Cerebellar nuclear complex (tissue), 1 donor: Measurements from ENCODE around the gene DDX41.
"Not testable (repeated sequence)": the region's sequence is repeated elsewhere in the genome, so short reads cannot be mapped to it uniquely, and the experiment has no call there.

Source experiments
- DNase-seq, 2 experiments: peaks; one replicate each; lab custom pipeline; 2025; lab: John Stamatoyannopoulos, UW

Gene DDX41

DNA sequence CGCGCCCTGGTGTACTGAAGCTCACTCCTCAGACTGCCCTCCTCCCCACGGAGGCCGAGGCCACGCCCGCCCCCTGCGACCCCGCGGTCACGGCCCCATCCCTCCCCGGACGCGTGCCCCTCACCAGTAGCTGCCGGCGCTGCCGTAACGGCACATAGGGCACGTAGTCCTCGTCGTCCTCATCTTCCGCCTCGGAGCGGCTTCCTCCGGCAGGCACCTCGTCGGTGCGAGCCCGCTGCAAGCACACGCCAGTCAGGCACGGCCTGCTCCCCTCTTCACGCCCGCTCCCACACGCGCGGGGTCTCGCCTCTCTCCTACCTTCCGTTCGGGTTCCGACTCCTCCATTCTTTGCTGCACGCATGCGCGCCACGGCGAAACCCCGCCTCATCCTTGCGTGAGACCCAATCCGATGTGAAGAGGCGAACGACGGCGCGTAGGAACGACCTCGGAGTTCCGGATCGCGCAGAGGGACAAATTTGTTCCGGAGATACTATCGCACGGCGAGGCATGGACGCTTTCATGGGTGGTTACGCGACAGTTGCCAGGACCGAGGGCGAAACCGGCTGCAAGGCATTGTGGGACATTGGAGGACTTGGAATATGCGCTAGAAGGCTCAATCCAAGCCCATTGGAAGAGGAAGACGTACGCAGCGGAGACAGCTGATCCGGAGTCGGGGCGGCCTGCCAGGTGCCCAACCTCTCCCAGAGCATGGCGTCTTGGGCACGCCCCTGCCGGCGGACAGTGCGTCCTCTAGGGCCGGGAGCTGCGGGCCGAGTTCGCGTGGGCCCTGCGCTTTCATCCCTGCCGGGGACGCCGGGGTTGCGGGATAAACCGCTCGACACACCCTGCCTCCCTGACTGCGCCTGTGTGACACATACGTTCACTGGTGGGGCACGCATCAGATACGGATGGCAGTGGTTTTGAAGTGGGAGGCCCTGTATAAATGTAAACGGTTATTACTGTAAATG lies at the start of gene DDX41:
Gene DDX41, minus strand, starts transcription at position 361 of the 968 bp plus-strand sequence. Its CDS starts 16 bp downstream, at position 345.
- DNase-seq: peak; percentile 91 to 96

DNA sequence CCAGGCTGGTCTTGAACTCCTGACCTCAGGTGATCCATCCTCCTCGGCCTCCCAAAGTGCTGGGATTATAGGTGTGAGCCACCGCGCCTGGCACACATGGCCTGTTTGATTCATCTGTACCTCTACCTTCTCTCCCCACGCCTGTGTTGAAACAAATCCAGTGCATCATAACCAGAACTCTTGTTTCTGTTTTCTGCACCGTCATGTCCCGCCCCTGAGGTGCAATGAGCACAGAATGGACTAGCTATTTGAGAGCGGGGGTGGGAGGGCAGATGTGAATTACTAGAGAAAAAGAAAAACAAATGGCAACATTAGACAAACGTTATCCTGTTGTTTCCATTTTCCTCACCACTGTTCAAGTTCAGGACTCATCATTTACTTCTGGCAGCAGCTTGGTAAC lies 48.3 kb upstream of the DDX41 start:
- no peak for DNase-seq

DNA sequence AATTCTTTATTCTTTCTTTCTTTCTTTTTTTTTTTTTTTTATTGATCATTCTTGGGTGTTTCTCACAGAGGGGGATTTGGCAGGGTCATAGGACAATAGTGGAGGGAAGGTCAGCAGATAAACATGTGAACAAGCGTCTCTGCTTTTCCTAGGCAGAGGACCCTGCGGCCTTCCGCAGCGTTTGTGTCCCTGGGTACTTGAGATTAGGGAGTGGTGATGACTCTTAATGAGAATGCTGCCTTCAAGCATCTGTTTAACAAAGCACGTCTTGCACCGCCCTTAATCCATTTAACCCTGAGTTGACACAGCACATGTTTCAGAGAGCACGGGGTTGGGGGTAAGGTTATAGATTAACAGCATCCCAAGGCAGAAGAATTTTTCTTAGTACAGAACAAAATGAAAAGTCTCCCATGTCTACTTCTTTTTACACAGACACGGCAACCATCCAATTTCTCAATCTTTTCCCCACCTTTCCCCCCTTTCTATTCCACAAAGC lies 42.7 kb upstream of the DDX41 start:
- DNase-seq: not testable (repeated sequence)

DNA sequence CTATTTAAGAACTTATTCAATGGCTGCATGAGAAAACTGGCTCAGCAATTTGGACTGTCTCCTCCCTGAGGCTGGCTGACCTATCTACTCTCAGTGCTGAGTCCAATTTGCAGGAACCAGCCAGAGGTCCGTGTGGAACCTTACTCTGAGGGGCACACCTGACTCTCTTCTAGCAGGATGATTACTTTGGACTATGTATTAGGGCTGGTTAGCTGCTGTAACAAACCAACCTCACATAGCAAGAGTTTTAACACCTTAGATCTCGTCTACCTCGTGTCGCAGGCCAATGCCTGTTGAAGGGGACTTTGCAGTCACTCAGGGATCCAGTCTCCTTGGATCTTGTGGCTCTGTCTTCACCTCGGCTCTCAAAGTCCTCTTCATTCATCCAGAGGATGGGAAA lies 41.0 kb upstream of the DDX41 start:
- DNase-seq: no peak

DNA sequence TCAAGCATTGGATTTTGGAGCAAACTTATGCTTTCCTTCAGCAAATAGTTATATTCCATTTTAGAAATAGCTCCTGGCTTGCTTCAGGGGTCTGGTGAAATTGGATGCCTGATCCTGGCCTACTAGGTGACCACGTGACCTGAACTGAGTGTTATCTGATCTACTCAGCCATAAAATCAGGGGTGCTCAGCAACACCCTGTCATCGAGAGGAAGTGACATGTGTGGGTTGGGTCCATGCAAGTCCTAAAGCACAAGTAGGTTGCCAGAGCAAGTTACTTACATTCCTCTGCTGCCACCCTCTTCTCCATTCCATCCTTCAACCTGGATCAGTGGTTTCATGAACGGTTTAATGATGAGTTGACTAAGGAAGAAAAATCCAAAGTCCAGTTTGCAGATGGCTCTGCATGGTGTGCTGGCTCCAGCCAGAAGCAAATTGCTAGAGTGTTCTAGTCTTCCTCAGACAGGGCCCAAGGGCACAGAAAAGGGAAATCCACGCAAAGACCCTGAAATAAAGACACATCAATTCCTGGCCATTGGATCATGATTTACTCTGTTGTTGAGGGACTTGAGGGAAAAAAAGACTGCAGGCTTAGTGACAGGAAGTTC lies 40.4 kb upstream of the DDX41 start:
- DNase-seq: no peak

DNA sequence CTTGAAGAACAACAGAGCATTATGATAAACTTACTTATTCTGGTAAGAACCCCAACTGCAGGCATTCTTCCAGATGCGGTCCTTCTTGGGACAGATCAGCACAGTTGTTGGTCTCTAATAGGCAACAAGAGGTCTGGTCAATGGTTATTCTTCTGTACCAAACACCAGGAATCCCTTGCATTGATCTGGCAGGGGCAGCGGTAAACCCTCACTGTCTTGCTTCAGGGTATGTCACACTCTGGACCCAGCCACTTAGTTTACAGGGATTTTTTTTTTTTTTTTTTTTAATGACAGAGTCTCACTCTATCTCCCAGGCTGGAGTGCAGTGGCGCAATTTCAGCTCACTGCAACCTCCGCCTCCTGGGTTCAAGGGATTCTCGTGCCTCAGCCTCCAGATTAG lies 38.9 kb upstream of the DDX41 start:
- no peak for DNase-seq

DNA sequence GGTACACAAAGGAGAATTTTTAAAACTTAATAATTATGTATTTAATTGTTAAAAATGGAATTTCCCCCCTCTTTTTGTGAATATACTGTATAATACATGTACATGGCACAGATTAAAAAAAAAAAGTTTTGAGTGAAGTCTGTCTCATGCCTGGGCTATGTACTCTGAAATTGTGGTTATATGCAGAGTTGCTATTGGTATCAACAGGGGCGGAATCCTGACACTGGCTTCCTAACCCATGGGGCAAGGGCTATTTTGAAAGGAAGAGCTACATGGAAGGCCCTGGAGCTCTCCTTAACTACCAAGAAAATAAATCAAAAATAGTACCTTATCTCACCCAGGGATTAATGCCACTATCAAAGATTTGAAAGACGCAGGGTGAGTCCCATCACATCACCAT lies 38.5 kb upstream of the DDX41 start:
- no peak for DNase-seq

DNA sequence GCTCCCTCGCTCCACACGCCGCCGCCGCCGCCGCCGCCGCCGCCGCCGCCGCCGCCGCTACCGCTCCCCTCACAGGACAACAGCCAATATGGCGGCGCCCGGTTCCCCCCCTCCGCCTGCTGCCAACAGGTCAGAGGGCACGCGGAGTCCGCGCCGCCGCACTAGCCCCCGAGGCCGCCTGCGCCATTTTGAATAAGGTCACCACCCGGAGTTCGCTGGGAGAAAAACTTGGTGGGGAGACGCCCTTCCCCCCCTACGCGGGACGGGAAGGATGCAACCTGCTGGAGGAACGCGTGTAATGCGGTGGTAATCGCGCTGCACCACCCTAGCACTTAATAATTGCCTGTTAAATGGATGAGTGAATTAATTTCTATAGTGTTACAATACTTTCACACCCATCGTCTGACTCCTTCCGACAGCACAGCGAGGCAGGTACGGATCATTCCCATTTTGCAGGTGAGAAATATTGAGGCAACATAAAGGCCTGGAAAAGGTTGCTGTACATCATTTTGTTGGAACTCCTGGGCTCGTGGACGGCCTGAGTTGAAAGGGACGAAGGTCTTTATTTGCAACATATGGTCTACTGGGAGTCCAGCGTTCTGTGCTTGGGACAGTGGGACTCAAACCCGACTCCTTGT lies 37.8 kb upstream of the DDX41 start, which contains the start of gene FAM193B:
Gene FAM193B, minus strand, starts transcription at position 90 of the 638 bp plus-strand sequence. CDS start 105 bp downstream, outside the sequence.
- peak; percentile 5 to 70 for DNase-seq

DNA sequence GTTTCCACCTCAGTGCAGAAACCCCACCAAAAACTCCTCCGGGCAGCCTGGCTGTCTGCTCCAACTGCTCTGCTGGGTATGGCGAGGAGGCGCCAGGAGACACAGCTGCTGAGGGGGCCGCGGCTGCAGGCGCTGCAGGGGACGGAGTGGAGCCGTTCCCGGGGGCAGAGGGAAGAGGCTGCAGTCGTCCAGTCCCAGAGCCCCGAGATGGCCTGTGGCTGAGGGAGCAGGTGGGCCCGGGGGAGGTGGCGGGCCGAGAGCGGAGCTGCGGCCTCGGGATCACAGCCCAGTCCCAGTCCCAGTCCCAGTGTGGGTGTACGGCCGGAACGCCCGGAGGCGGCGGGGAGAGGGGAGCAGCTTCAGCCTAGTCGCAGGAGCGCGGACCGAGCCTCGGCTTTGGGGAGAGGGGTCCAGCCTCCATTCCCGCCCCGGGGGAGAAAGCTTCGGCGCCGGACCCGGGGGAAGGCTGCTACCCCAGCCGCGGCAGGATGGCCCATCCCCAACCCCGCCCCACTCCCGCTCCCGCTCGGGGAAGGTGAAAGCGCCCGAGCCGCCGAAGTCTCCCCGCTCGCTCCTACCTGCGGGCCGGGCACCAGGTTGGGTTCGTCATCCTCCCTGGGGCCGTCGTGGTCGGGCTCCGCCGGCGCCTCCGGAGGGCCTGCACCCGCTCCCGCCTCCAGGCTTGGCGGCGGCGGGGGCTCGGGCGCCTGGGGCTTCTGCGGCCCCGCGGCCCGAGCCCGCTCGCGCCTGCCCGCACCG lies 37.1 kb upstream of the DDX41 start:
- no peak for DNase-seq

DNA sequence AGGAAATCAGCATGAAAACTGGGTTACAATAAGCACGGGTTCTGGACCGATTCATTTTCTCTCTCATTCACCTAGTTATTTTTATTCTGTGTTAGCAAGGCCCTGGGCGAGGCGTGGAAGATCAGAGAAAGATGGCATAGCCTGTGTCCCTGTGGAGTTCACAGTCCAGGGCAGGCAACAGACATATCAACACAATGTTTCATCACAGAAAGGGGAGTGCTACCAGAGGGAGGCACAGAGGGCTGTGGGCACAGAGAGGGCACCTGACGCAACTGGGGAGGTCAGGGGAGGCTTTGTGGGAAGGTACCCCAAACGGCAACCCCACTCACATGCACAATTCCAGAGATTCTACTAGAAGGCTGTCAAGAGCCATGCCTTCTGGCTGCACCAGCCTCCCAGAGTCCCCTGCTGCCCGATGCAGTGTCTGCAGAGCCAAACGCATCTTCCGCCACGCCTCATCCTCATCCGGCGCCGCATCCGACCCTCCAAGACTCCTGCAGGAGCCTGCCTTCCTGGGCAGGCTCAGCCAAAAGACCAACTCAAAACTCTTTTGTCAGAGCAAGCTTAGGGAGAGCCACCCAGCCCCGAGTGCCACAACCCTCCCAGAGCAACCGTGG lies 36.2 kb upstream of the DDX41 start:
- no peak for DNase-seq

DNA sequence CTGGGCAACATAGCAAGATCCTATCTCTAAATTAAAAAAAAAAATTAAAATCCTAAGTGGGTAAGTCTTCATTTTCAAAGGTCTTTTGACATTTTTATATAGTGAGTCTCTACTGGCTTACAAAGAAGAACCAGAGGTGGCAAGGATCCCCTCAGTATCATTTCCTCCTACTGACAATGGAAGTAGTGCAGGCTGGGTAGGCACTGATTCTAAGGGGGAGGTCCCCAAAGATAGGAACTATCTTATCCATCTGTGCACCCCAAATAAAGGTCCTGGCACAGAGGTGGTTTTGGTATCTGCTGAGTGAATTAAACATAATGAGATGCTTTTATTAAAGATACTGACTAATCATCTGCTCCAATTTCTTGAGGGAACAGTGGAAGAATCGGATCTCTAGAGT lies 33.4 kb upstream of the DDX41 start:
- no peak for DNase-seq

DNA sequence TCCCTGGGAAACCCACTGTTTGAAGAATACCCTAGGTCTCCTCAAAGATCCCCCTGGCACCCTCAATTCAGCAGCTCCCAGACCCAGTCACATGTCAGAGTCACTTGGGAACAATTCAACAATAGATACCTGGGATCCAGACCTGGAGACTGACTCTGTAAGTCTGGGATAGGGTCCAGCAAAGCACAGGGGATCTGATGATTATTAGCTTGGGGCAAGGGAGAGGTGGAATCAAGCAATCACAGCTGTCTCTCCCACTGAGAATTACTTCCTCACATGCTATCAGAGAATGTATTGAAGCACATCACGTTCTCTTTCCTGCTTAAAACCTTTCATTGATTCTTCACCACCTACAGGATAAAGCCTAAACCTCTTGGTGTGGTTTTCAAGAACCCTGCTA lies 31.7 kb upstream of the DDX41 start:
- no peak for DNase-seq

DNA sequence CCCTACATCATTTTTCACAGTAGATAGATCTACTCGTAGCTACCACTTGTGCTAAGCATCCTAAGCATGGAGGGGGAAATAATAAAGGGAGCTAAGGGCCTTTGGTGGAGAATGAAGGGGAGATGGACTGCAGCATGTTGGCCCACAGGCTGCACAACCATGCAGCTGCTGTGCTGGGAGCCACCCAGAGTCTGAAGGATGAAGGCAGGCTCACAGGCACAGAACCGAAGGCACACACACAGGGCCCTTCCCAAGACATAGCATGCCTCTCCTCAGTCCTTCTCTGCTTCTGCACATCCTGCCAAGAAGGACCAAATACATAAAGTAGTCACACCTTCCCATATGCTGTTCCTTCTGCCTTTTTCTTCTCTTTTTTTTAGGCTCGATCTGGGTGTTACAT lies 31.0 kb upstream of the DDX41 start:
- no peak for DNase-seq

DNA sequence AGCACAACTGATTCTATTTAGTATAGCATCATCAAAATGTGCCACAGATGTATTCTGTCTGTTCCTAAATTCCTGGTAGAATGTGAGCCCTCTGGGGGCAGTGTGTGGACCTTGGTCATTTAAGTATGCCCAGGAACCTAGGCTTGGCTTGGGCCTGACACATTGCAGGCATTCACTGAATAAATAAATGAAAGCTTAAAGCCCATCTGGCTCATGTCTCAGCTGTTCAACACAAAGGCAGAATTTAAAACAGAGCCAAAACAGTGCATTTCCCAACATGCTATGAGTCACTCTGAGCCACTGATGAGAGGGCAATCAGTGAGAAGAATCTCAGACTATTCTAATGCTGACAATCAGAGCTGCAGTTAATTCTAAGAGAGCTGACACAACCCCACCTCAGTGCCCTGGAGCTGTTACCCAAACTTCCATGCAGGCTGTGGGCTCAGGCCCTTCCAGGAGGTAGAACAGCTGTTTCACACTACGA lies 29.5 kb upstream of the DDX41 start:
- no peak for DNase-seq

DNA sequence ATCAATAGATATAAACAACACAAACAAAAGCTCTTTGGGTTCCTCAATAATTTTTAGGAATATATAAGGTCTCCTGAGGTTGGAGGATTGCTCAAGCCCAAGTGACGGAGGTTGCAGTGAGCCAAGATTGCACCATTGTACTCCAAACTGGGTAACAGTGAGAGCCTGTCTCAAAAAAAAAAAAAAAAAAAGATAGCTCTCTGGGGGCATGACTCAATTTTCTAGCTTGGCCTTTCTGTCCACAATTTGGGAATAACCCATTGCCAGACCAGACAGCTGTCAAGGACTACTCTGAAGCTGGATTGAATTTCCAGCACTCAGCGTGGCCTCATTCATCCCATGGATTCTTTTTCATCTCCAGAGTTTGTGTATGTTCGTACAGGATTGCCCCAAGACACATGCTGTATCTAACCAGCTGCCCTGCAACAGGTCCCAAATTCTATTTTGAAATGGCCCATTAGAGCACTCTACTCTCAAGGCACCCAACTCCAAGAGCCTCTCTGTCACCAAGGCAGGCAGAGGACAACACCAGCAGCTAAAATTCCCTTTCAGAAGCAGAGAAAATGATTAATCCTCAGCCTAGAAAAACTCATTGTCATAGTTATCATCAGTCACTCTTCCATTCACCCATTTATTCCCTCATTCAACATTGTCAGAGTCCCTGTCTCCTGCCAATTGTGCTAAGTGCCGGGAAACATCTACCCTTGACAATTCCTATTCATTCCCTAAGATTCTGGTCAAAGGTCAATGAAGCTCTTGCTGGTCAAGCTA lies 28.9 kb upstream of the DDX41 start:
- DNase-seq: no peak

DNA sequence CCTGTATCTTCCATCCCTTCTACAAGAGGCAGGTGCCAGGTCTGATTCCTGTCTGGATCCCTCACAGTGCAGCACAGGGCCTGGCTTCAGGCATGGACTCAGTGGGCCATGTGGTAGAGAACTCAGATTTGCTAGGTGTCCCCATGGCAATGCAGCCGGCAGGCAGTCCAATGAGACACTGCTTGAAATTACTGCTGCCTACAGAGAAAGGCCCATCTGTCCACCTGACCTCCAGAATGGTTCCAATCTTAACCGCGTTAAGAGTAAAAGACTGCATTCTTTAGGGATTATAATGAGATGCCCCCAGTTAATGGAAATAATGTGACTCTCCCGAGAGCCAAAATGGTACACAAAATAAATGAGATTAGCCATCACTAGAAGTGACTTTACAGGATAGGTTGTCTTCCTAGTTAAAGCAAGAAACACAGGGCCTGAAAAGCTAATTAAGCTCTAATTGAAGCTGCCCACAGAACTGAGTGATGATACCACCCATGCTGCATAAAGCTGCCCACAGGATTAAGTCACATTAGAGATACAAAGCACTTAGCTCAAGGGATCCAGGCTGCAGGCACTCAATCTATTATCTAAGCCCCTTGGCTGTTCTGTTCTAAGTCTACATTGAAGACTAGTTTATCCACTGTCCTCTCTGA lies 26.2 kb upstream of the DDX41 start:
- DNase-seq: no peak

DNA sequence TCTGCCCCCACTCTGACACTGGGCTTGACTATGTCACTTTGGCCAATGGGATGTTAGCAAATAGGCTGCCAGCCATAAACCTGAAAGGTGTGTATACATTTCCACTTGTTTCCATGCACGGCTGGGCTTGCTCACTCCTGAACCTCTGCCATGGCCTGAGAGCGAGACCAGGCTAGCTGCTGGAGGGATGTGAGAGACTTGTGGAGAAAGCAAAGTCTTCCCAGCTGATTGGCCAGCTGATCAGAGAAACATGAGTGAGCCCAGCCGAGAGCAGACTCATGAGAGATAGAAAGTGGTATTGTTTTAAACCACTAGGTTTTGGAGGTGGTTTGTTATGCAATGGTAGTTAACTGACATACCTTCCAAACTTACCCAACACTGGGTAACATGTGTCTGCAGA lies 23.7 kb upstream of the DDX41 start:
- no peak for DNase-seq

DNA sequence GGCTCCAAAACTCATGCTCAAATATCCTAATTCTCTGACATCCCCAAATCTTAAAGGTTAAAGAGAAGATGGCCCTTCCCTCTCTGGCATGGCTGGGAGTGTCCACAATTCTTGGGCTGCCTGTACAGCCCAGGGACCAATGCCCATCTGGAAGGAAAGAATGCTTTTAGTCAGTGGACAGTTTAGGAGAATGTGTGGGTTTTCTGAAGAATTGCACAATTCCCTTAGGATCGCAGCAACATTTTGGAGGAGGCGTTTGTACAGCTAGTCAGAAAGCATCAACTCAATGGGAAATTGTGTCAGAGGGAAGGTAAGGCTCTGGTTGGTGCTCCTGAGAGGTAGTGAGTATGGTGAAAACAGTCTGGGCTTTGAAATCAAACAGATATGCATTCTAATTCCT lies 22.6 kb upstream of the DDX41 start:
- DNase-seq: no peak

DNA sequence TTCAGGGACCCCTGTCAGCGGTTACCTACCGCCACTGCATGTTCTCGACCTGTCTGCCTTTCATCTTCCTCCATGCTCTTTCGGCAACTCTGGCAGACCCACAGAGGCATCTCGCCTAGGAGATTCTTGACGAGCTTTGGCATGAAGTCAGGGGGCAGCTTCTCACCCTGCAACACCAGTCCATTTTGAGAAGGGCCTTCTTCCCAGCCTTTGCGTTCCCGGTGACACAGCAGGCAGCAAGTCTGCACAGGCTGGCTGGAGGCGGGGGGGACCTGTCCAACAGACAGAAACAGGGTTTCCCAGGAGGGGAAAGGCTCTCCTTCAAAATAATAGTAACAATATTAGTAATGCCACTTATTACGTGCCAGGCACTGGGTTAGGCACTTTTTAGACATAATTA lies 22.1 kb upstream of the DDX41 start:
- no peak for DNase-seq
